HG03064 (cell line): ENCODE data around the gene SEC61A1.

Experiments
- ATAC-seq: cut with Tn5 transposase; IDR thresholded peaks from one replicate; pipeline ENCODE4 v1.9.1; 2021; ENCODE audit warnings: low read depth; ENCODE audit not compliant: unreplicated experiment

The SEC61A1 gene

DNA sequence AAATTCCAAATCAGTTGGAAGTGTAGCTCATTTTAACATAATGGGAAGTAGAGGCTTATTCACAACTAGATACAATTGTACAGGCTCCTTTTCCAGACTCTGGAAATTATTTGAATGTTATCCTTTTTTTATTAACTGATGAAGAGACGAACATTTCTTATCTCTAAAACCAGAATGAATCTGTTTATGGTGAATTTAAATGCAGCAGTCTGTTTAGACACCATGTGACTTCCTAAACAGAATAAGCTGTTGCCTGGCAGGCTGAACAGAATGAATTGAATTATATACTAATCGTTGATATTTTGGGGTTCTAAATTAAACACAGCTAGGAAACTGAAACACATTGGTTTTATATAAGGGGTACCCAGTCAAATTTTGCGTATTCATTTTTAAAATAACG, 4.0 kb downstream of the SEC61A1 start:
- ATAC-seq = no peak

DNA sequence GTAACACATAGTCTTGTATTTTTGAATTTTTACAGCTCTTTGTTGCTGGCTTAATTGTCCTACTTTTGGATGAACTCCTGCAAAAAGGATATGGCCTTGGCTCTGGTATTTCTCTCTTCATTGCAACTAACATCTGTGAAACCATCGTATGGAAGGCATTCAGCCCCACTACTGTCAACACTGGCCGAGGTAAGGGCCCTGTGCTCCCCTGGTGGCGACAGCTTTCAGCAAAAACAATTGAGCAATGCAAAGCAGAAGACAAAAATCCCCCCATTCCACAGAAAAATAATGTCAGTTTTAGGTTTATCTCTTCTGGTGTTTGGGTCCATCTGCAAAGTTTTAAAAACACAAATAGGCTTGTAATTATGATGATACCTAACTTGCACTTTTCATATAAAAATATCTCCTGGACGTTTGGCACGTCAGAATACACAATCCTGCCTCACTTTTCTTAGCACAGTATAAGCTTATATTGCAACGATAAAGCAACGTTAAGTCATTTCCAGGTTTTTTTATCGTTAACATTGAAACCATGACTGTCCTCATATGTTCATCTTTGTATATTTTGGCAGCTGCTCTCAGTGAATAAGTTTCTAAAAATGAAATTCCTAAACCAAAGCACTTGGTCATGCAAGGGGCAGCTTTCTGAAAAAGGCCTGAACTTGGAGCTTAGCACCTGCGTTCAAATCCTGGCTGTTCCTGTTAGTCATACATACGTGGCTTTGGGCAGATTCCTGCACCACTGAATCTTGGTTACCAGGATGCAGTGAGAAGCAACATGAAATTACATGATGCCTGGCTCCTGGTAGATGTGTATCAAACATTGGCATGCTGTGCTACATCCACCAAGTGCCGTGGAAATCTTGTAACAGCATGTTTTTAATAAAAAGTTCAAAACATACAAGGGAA, 8.5 kb downstream of the SEC61A1 start:
- no peak for ATAC-seq

DNA sequence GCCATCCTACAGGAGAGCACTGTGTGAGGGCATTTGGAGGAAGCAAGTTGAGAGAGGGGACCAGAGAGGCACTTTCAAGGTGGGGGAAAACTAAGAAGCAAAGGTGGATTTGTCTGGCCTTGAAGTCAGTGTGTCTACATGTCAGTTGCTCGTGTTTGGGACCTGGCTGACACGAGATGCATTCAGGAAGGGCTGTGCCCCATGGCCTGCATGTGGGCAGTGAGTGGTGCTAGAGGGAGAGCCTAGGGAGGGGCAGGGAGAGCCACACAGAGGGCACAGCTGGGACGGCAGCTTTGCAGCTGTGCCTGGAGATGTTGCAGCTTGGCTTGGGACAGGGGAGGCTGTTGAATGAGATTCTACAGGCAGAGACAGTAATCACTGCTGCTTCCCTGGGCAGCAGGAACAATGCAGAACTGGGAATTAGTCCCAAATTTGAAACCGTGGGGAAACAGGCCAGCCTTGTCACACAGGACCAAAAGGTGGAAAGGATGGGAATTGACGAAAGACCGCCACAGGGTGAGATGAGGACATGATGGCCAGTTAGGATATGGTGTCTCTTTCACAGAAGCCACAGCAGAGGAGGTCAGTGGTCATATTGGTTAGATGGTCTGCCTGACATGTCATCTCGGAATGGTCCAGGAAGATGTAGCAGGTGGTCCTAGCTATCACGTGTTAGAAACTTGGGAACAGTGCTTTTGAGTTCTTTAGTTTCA, 10.0 kb downstream of the SEC61A1 start:
- ATAC-seq = no peak

DNA sequence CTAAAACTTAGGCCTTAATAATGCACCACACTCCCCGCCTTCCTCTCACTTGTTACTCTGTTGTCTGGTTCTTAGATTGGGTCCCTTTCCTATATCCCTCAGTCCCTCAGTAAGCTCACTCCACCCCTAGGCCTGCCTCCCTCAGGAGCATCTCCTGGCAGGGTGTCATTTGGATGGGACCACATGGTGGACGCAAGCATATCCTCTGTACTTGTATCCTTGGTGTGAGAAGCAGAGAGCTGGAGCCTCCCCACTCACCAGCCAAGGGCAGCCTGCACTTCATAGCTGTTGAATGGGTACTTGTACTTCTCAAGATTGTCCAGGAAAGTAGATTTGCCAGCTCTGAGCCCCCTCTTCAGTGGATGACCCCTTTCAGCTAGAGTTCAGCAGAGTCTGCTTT, 11.6 kb downstream of the SEC61A1 start:
- no peak for ATAC-seq

DNA sequence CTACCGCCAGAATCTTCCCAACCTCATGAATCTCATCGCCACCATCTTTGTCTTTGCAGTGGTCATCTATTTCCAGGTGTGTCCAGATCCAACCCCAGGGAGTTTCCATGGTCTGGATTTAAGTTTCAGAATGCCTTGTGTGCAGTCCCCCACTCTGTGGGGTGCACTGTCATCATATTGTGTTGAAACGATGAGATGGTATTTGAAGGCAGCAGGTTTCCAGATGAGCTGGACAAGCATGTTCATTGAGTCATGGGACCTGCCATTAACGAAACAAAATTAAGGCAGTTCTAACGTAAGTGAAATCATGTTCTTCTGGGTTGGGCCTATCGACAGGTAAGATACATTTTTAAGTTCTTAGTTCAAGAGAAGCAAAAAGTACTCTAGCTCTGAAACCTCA, 12.7 kb downstream of the SEC61A1 start:
- no peak for ATAC-seq

DNA sequence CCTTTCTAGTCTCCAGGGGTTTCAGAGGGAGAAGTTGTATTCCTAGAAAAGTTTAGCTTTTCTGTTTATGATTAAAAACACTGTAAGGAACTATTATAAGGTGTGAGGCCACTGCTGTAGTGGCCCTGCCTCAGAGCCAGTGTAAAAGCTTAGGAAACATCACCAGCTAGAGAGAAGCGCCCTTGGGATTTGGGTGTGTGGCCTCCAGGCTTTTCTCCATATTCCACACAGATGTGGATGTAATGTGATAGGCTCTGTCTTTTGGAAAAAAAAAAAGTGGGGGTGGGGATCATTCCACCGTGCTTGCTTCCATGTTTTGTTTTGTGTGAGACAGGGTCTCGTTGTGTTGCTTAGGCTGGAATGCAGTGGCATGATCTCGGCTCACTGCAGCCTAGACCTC, 13.9 kb downstream of the SEC61A1 start:
- ATAC-seq = no peak

DNA sequence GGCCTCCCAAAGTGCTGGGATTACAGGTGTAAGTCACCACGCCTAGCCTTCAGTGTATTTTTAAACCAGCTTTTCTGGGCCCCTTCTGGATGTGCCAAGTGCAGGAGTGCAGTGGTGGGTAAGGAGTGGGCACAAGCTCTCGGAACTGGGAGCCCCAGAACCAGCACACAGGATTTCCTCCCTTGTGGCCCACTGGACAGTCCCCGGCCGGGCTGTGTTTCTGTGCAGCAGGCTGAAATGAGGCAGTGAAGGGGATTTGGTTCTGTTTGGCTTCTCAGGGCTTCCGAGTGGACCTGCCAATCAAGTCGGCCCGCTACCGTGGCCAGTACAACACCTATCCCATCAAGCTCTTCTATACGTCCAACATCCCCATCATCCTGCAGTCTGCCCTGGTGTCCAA, 14.4 kb downstream of the SEC61A1 start:
- ATAC-seq = no peak

DNA sequence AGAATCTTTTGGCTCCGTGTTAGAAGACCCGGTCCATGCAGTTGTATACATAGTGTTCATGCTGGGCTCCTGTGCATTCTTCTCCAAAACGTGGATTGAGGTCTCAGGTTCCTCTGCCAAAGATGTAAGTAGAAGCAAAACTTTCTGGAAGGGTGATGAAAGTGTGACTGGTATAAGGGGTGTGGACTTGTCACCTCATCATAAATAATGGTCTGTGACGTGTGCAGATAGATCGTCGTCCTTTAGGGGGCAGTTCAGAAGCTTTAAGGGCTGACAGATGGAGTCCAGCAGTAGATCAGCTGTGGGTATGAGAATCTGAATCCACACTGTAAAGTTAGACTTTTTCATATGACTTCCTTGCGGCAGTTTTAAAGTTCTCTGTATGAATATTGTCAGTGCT, 15.3 kb downstream of the SEC61A1 start:
- no peak for ATAC-seq

DNA sequence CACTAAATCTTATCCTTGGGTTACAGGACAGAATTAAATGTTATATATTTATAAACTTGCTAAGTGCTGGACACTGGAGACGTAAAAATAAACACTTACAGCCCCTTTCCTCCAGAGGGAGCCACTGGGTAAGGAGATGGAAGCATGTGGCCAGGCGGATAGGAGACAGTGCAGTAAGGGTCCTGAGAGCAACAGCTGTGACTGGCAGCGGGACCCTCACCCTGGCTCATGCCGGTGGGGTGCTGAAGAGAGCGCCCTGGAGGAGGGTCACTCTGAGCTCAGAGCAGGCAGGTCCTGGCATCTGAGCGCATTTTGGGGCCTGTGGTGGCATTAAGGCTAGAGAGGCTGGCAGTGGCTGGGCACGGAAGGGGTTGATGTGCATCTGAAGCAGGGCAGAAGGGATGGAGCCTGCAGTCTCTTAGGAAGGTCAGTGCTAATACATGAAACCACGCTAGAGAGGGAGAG, 16.0 kb downstream of the SEC61A1 start:
- no peak for ATAC-seq

DNA sequence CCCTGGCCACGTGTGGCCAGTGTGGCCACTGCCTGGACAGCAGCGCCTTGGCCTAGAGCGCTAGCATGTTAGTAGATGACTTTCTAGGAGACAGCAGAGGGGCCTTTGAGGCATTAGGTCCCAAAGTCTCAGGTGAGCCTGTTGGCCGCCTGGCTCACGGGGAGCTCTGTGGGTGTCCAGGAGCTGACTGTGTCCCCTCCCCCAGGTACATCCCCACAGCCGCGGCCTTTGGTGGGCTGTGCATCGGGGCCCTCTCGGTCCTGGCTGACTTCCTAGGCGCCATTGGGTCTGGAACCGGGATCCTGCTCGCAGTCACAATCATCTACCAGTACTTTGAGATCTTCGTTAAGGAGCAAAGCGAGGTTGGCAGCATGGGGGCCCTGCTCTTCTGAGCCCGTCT, 17.0 kb downstream of the SEC61A1 start:
- no peak for ATAC-seq

DNA sequence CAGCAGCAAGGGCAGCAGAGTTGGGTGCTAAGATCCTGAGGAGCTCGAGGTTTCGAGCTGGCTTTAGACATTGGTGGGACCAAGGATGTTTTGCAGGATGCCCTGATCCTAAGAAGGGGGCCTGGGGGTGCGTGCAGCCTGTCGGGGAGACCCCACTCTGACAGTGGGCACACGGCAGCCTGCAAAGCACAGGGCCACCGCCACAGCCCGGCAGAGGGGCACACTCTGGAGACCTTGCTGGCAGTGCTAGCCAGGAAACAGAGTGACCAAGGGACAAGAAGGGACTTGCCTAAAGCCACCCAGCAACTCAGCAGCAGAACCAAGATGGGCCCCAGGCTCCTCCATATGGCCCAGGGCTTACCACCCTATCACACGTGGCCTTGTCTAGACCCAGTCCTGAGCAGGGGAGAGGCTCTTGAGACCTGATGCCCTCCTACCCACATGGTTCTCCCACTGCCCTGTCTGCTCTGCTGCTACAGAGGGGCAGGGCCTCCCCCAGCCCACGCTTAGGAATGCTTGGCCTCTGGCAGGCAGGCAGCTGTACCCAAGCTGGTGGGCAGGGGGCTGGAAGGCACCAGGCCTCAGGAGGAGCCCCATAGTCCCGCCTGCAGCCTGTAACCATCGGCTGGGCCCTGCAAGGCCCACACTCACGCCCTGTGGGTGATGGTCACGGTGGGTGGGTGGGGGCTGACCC, 18.8 kb downstream of the SEC61A1 start:
- no peak for ATAC-seq

DNA sequence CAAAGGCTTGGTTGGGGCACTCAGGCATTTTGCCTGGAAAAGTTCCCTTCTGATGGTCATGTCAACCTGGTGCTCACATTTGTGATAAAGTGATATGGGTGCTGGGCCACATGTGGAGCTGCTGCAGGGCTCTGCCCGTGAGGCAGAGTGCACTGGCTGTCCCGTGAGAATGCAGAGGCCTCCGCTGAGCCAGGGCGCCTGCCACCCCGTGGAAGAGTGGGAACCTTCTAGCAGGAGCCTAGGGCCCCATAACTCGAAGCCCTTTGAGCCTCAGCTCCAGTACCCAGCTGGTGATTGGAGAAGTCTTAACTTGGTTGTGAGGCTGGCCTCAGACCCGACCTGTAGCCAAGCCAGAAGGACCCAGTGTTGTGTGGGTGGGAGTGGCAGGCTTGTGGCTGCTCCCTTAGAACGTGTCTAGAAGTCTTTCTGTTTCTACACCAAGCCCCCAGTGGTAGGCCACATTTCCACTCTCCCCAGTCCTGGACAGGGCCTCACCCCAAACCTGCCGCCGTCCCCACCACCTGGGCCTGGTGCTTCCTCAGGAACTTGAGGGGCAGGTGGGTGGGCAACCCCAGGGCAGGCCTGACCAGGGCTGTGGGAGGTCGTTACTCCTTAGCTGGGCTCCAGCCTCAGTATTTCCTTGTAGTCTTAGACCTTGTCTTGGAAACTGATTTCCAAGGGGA, 19.7 kb downstream of the SEC61A1 start:
- ATAC-seq = no peak

DNA sequence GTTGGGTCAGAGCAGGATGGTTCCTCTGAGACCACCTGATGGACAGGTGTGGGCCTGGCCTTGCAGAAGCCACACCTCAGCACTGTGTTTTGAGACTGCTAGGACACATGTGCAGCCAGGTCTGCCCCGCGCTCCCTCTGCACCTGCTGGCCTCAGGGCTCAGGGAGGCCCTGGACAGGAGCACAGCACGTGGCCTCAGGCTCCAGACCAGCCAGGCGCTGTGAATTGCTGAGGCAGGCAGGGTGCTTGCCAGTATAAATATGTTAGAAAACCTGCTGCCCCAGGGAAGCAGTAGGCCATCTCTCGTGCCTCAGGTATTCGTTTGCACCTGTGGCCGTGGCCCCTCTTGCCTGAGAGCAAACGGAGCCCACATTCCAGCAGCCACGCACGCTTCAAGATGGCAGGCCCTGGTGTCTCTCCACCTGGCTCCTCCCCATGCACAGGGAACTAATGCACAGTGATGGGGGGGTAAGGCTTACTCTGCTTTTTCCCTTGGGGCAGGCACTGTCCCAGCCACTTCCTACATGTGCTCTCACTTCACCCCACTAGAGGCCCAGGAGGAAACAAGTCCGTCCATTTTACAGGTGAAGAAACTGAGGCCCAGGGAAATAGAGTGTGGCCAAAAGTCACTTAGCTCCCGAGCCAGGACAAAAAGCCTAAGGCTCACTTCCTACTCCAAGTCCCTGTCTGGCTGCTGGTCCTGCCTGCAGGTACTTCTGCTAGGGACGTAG, 20.4 kb downstream of the SEC61A1 start:
- no peak for ATAC-seq

DNA sequence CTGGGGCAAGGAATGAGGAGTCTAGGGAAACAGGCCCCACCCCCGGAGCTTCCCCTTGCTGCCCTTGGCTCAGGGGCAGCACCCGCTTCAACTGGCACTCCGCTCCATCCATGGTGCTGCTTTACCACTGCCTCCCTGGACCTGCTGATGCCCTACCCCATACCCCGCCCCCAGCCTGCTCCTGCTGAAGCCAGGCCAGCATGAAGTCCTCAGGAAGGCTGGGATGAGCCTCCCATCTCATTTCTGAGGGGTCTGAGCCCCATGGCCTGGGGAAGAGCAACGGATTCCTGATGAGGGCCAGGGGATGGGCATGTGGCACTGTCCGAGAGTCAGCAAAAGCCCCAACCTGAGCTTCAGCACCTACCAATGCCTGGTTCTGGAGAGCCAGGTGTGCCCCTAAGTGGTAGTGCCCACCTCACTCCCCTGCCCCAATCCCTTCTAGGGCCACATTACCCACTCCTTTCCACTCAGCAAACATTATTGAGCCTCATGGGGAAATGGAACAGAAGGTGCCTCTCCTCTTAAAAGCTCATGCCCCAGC, 21.0 kb downstream of the SEC61A1 start:
- ATAC-seq = no peak

DNA sequence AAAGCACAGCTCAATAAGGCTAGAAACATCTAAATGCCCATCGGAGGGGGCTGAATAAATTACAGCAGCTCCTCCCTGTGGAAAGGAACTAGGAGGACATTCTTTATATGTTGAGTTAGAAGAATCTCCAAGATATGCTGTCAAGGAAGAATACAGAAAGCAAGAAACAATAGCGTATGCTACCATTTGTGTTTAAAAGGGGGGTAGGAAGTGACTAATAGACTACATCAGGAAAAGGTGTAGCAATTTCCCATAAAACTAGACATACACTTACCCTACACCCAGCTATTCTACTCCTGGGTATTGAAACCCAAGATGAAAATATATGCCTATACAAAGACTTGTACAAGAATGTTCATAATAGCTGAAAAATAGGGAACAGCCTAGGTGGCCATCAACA, 21.6 kb downstream of the SEC61A1 start:
- no peak for ATAC-seq

DNA sequence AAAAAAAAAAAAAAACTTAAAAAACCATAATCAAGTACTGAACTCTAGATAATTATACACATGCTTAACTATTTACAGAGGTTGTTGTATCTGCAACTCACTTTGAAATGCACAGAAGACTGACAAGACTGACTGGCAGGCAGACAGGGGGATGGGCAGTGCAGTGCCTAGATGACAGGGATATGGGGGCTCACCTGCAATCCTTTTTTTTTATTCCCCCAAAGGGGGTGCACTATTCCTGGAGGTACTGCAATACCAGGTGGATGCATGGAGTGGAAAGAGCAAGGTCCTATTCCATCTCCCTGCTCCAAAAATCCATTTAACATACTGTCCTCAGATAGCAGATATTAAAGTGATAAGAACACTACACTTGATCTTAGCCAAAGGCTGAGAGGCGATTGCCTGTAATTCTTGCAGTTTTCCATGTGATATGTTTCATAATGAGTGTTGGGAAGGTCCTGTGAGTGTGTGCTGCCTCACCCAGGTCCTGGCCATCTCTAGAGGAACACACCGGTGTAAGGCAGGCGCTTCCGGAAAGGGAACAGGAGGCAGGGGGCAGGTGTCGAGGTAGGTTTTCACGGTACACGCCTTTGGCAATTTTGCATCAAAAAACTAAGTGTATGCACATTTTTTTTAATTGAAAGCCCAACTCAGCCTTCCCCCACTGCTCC, 22.7 kb downstream of the SEC61A1 start:
- no peak for ATAC-seq

DNA sequence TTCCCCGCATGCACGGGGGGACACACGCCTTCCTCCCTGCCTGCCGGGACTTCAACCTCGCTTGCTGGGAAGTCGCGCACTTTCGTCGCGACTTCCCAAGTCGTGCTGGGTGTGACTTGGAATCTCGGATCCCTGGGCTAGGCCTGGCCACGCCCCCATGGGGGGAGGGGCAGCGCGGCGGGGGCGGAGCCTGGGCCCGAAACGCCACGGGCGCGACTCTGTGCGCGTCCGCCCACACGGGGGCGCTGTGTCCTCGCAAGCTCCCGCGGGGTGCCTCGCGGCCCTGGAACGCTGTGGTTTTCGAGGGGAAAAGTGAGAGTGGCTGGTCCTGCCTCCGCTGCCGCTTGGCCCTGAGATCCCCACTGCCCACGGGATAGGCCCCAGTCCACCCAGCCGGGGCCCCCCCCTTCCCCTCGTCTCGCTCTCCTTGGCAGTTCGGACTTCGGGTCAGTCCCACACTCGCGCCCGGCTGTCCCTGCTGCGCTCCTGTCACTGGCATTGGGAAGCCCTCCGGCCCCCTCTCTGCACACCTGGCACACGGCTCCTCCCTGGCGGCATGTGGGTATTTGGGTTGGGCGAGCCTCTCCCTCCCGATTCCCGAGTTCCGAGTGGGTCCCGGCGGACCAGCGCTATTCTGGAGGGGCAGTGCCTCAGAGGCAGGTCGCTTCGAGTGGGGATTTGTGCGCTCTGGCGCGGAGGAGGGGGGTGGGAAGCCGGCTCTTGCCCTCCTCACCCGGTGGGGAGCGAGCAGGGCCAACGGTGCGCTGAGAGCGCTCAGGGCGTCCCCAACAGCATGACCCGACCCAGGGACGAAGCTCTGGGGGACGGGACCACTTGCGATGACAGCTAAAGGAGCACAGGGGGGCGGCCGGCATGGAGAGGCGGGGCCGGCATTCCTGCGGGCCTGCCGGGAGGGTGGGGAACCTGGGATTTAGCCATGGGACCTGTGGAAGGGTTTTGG, 23.6 kb downstream of the SEC61A1 start:
- ATAC-seq = no peak
